ENCODE data around the gene SMAD7. TPM values are rescaled to one million over a fixed set of nuclear protein-coding genes. Genes with fewer than 3 reads are reported as not detected.
A peak's percentile ranks its signal among the peaks of the same experiment; 100 is the strongest.

SMAD7 gene
- total and polyA plus RNA-seq, 4 donors = 11.8 to 58.8 (median 35.8) TPM

- no peak for ATAC-seq (ENCODE audit: insufficient read depth, low FRiP score)
- Histone ChIP-seq H3K36me3 (ENCODE audit: control insufficient read depth in 4 of 4, insufficient read depth in 4 of 4, low read length in 4 of 4) (peaks cover 0 to 7% (median 2%) of the 10 kb centered on the region in 4 donors), H3K27ac (ENCODE audit: low read depth in 1 of 2, low read length in 1 of 2) (peak overlapping the region in 1 of 2 donors; percentile 89), H3K4me3 (no peak overlapping the region), H3K4me1 (ENCODE audit: control insufficient read depth in 5 of 5, insufficient read depth in 5 of 5, low read length in 5 of 5) (peaks cover 66 to 98% (median 86%) of the 10 kb centered on the region in 5 donors), H3K27me3 (ENCODE audit: control insufficient read depth in 3 of 3, insufficient read depth in 3 of 3, low read length in 2 of 3) (no peaks in the 10 kb centered on the region), H3K9ac (ENCODE audit: insufficient read depth in 1 of 2, low read length in 2 of 2) (peak overlapping the region in 1 of 2 donors; percentile 26), H3K9me3 (ENCODE audit: control insufficient read depth in 4 of 4, insufficient read depth in 3 of 4, low read length in 3 of 4) (no peaks in the 10 kb centered on the region)
- no peak for DNase-seq
- WGBS, 2 donors = 10 to 55% methylated on average over 2 of the region's 2 CpGs
- TF ChIP-seq CTCF (IDR thresholded peaks at IDR 0.05; ENCODE audit: control extremely low read depth, extremely low read depth) = no peak
Measured at GRCh38 chr18:48929212-48929612, 21.6 kb downstream of the SMAD7 start.

GRCh38 chr18:48928787-48929186, 22.0 kb downstream of the SMAD7 start:
- no peak for TF ChIP-seq CTCF (IDR thresholded peaks at IDR 0.05; ENCODE audit: control extremely low read depth, extremely low read depth)
- Histone ChIP-seq H3K9ac (ENCODE audit: insufficient read depth in 1 of 2, low read length in 2 of 2) (peak overlapping the region in 1 of 2 donors; percentile 71), H3K4me1 (ENCODE audit: control insufficient read depth in 5 of 5, insufficient read depth in 5 of 5, low read length in 5 of 5) (peaks cover 63 to 96% (median 83%) of the 10 kb centered on the region in 5 donors), H3K4me3 (no peak overlapping the region), H3K36me3 (ENCODE audit: control insufficient read depth in 4 of 4, insufficient read depth in 4 of 4, low read length in 4 of 4) (peaks cover 0 to 7% (median 2%) of the 10 kb centered on the region in 4 donors), H3K9me3 (ENCODE audit: control insufficient read depth in 4 of 4, insufficient read depth in 3 of 4, low read length in 3 of 4) (no peaks in the 10 kb centered on the region), H3K27me3 (ENCODE audit: control insufficient read depth in 3 of 3, insufficient read depth in 3 of 3, low read length in 2 of 3) (no peaks in the 10 kb centered on the region), H3K27ac (ENCODE audit: low read depth in 1 of 2, low read length in 1 of 2) (peak overlapping the region; percentile 22 to 89)
- ATAC-seq (ENCODE audit: insufficient read depth, low FRiP score) (peak; percentile 56), DNase-seq (peak; percentile 72 to 86 (median 72))
- WGBS, 2 donors = 4 to 6% methylated on average over 9 of the region's 9 CpGs

GRCh38 chr18:48927286-48928080, 23.3 kb downstream of the SMAD7 start:
- Histone ChIP-seq H3K9me3 (ENCODE audit: control insufficient read depth in 4 of 4, insufficient read depth in 3 of 4, low read length in 3 of 4) (no peaks in the 10 kb centered on the region), H3K27ac (ENCODE audit: low read depth in 1 of 2, low read length in 1 of 2) (peak overlapping the region in 1 of 2 donors; percentile 78), H3K4me3 (no peak overlapping the region), H3K36me3 (ENCODE audit: control insufficient read depth in 4 of 4, insufficient read depth in 4 of 4, low read length in 4 of 4) (peaks cover 0 to 7% (median 2%) of the 10 kb centered on the region in 4 donors), H3K4me1 (ENCODE audit: control insufficient read depth in 5 of 5, insufficient read depth in 5 of 5, low read length in 5 of 5) (peaks cover 59 to 96% (median 78%) of the 10 kb centered on the region in 5 donors), H3K27me3 (ENCODE audit: control insufficient read depth in 3 of 3, insufficient read depth in 3 of 3, low read length in 2 of 3) (no peaks in the 10 kb centered on the region), H3K9ac (ENCODE audit: insufficient read depth in 1 of 2, low read length in 2 of 2) (peak overlapping the region in 1 of 2 donors; percentile 8)
- ATAC-seq (ENCODE audit: insufficient read depth, low FRiP score) (no peak), DNase-seq (peak in 1 of 3 donors; percentile 3)
- WGBS, 2 donors = 65 to 76% methylated on average over 11 of the region's 11 CpGs
- no peak for TF ChIP-seq CTCF (IDR thresholded peaks at IDR 0.05; ENCODE audit: control extremely low read depth, extremely low read depth)

Data from lung (tissue), 12 donors.